HG02943 (cell line): Measurements from ENCODE around the gene PRTG.
"Not testable (repeated sequence)": the region's sequence is repeated elsewhere in the genome, so short reads cannot be mapped to it uniquely, and the experiment has no call there.

Experiments
- ATAC-seq: cut with Tn5 transposase; IDR thresholded peaks from one replicate; pipeline ENCODE4 v1.9.1; 2021; ENCODE audit warnings: mild to moderate bottlenecking, low read depth, moderate library complexity; ENCODE audit not compliant: unreplicated experiment

Gene PRTG, protein sequence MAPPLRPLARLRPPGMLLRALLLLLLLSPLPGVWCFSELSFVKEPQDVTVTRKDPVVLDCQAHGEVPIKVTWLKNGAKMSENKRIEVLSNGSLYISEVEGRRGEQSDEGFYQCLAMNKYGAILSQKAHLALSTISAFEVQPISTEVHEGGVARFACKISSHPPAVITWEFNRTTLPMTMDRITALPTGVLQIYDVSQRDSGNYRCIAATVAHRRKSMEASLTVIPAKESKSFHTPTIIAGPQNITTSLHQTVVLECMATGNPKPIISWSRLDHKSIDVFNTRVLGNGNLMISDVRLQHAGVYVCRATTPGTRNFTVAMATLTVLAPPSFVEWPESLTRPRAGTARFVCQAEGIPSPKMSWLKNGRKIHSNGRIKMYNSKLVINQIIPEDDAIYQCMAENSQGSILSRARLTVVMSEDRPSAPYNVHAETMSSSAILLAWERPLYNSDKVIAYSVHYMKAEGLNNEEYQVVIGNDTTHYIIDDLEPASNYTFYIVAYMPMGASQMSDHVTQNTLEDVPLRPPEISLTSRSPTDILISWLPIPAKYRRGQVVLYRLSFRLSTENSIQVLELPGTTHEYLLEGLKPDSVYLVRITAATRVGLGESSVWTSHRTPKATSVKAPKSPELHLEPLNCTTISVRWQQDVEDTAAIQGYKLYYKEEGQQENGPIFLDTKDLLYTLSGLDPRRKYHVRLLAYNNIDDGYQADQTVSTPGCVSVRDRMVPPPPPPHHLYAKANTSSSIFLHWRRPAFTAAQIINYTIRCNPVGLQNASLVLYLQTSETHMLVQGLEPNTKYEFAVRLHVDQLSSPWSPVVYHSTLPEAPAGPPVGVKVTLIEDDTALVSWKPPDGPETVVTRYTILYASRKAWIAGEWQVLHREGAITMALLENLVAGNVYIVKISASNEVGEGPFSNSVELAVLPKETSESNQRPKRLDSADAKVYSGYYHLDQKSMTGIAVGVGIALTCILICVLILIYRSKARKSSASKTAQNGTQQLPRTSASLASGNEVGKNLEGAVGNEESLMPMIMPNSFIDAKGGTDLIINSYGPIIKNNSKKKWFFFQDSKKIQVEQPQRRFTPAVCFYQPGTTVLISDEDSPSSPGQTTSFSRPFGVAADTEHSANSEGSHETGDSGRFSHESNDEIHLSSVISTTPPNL

DNA sequence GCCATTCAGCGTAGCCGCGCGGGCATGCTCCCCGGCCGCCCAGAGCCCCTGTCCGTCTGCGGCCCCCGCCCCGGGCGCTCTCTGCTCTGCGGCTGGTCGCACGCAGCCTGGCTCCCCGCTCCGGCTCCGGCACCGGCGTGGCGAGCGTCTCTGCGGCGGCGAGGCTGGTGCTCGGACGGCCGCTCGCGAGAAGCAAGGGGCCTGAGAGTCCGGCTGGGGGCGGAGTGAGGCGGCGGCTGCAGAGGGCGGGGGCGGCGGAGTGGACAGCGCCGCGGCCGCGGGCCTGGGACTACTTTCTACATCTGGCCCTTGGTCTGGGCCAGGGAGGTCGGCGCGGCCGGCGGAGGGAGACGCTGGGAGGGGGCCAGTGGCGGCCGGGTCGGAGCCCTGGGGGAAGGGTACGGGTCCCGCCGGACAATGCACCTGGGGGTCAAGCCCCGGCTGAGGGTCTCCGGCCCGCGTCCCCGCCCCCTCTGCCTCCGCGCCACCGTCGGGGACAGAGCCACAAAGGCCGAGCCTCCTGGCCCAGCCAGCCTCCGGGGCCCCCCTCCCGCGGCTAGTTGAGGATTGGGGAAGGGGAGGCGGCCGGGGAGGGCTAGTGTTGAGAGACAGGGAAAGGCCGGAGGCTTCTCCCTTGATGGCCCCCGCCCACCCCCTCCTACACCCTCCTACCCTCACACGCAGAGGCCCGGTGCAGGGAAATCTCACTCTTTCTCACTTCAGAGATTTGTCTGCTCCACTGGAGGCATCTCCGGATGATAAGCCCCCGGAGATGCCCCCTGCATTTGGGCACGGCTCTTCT is at the start of gene PRTG:
PRTG (minus strand) TSS at position 226 of the 802 bp plus-strand sequence; CDS start at position 5, 221 bp downstream.
- no peak for ATAC-seq

DNA sequence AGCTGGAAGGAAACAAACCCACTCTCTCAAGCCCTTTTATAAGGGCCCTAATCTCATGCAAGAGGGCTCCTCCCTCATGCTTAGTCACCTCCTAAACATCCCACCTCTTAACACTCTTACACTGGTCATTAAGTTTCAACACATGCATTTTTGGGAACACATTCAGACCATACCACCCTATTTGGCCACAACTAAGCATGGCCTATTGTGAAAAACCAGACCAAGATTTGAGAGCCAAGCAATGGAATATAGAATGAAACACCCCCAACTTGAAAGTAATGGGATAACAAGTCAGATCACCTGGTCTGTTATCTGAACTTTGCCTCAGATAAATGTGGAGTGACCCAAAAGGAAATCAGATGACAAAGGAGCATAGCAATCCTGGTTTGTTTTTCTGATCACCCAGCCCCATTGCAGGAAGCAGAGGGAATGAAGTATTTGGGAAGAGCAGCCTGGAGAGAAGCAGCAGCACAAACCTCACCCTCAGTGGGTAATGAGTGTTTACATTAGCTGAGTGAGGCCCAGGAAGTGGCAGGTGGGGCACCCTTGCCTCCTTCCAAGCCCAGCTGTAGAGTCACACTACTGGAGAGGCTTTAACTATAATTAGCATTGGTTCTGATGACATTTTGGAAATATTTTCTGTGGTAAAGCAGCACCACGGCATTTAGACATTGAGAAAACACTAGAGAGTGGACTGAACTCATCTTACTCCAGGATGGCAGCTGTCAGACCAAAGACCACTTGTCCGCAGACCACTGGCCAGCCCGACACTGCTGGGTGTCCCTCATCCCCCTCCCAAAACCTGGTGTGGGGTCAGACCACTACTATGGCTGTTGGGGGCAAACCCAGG is 48.8 kb upstream of the PRTG start:
- no peak for ATAC-seq

DNA sequence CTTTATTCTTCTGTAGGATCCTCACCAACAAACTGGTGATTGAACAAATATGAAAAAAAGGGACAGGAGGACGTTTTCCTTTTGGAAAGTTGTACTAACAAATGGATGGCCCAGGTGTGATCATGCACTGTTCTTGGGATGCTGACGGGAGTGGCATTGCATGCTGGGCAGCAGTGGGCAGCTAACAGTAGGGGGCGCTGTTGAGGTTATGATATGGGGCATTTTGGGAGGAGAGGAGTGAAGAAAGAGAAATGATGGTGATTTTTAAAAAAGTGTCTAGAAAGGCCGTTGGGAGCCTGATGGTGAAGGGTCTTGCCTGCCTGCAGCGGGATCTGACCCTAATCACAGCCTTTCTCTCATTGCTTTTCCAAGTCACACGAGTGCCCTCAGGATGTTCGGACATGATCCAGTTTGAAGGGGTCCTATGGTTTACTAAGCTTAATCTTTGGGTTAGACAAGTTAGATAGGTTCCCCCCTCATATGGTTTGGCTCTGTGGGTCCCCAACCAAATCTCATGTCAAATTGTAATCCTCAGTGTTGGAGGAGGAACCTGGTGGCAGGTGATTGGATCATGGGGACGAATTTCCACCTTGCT is 46.2 kb upstream of the PRTG start:
- no peak for ATAC-seq

DNA sequence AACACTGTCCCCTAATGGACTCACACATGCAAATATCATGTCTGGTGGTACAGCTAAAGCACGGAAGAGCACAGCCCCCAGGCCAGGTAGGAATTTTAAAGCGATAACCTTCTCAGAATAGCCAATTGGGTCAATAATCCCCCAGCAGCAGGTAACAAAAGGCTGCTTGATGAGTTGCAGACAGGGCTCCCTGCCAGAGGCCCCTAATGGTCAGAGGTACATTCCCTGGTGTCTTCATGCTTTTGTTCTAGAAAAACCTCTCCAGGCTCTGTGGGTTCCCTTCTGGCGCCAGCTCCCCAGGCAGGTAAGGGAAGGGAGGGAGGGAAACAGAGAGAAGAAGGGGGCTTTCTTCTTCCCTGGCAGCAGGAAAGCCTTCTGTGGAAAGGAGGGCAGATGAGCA is 43.4 kb upstream of the PRTG start:
- no peak for ATAC-seq

DNA sequence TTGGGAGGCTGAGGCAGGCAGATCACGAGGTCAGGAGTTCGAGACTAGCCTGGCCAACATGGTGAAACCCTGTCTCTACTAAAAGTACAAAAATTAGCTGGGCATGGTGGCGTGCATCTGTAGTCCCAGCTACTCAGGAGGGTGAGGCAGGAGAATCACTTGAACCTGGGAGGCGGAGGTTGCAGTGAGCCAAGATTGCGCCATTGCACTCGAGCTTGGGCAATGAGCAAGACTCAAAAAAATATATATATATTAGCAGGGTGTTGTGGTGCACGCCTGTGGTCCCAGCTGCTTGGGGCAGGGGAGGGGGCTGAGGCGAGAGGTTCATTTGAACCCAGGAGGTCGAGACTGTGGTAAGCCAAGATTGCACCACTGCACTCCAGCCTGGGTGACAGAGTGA is 42.6 kb upstream of the PRTG start:
- not testable (repeated sequence) for ATAC-seq

DNA sequence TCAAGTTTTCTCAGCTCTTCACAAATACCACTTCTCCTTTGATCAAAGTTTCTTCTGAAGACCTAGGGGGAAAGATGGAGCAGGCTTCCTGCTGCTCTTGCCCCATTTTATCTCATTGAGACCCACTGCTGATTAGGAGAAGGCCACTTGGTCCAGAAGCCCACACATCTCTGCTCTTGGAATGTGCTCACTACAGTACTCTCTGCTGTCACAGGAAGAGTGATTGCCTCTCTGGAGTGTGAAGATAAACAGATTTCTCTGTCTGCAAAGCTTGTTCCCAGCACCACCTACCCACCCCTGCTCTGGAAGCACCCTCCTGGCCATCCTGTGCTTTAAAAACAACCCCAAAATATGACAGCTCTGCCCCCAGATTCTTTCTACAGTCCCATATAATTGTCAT is 41.3 kb upstream of the PRTG start:
- ATAC-seq: no peak

DNA sequence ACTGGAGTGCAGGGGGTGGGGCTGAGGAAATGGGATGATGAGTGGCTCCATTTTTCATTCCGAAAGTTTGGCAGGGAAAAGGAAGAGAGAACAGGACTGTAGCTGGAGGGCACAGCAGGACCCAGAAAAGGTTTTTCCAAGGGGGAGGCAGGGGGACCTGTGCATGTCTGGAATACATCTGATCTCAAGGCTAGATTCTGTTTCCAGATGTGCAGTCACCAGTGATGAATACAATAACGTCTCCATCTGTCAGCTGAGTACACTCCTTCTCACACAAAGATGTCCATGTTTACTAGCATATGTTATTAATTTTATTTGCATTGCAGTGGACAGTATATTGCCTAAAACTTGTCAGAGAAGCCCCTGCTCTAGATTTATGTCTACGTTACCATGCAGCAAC is 39.9 kb upstream of the PRTG start:
- ATAC-seq: no peak

DNA sequence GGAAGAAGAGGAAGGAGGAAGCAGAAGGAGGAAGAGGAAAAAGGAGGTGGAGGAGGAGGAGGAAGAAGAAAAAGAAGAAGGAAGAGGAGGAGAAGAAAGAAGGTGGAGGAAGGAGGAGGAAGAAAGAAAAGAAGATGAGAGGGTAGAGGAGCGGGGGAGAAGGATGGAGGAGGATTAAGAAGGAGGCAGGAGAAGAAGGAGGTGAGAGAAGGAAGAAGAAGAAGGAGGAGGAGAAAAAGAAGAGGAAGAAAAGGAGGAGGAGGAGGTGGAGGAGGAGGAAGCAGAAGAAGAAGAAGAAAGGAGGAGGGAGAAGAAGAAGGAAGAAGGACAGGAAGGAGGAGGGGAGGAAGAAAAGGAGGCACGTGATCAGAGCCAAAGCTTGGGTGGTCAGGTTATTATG is 37.3 kb upstream of the PRTG start:
- ATAC-seq: no peak

DNA sequence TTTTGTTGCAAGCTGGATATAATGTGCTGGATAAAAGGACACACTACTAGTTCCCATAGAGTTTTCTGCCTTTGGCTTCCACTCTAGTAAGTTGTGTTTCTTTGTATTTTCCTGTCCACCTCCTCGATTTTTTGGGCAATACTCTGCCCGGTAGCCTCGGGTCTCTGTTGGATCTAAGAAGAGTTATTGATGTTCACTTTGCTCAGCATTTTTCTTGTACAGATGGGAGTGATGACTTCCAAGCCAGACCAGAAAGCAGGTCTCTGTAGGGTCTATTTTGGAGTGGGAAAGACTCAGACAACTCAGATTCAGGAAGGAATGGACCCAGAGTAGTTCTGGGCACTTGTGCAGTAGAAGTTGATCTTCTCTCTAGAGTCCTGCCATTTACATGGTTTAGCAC is 36.0 kb upstream of the PRTG start:
- no peak for ATAC-seq

DNA sequence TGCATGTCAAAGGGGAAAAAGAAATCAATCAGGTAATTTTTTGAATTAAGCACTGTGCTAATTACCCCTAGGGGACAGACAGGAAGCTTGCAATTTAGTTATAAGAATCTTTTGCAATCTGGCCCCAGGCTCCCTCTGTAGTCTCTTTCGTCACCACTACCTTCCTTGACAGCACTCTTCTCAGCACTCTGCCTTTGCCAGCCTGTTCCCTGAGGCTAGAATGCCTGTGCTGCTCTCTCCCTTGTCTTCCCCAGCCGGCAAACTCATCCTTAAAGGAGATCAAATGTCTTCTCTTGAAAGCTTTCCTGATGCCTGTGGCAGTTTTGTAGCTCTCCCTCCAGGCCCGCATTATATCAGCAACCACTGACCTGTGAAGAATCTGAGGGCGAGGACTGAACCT is 32.4 kb upstream of the PRTG start:
- ATAC-seq: no peak

DNA sequence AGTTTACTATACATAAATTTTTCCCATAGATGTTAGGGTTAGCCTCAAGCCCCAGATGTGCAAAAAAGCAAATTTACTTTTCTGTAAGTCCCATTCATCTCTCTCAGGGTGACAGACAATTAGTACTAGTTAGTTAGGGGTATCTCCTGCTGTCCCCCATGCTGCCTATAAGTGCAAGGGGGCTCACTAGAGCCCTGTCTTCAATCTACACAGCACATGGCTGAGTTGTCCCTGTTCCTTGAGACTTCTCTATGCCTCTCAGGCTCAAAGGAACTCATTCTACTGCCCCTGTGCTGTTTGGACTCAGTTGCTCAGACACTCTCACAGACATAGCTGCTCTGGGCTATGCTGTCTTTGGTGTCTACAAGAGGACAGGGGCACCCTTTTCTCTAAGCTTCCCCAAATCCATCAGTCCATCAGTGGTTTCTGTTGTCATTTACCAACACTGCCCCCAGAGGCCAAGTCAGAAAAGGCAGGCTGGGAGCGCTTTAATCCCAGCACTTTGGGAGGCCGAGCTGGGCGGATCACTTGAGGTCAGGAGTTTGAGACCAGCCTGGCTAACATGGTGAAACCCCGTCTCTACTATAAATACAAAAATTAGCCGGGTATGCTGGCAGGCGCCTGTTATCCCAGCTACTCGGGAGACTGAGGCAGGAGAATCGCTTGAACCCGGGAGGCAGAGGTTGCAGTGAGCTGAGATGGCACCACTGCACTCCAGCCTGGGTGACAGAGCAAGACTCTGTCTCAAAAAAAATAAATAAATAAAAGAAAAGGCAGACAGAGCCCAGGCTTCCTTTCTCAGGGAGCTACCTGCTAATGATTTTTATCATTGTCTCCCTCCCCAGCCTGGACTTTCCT is 31.4 kb upstream of the PRTG start:
- ATAC-seq: no peak

DNA sequence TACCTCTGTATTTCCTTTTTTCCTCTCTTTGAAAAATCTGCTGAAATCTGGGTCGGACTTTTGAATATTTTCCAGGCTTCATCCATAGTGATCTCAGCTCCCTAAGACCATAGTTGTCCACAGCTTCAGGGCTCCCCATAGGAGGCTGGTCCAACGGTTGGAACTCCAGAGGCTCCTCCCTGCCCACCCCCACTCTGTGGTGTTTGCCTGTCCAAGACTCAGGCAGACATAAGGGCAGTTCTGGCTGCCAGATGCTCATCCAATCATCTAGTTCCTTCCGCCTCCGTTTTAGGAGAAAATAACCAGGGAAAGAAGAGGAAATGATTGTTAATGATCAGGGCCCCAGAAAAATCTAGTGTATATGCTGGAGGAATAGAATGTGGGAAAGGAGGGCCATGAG is 27.9 kb upstream of the PRTG start:
- no peak for ATAC-seq

DNA sequence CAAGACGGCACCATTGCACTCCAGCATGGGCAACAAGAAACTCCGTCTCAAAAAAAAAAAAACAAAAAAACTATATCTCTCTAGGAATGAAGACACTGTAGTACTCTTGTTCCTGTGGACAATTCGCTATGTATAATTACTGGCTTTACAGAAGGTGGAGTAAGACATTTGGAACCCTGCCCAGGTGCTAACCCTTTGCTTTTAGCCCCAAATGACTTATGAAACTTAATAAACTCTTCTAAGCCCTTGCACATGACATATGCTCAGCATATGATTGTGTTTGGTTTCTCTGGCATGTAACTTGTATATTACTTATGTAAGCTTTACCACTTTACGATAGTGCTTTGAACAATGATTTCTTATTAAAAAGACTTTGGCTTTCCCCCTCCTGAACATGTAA is 27.3 kb upstream of the PRTG start:
- ATAC-seq: no peak

DNA sequence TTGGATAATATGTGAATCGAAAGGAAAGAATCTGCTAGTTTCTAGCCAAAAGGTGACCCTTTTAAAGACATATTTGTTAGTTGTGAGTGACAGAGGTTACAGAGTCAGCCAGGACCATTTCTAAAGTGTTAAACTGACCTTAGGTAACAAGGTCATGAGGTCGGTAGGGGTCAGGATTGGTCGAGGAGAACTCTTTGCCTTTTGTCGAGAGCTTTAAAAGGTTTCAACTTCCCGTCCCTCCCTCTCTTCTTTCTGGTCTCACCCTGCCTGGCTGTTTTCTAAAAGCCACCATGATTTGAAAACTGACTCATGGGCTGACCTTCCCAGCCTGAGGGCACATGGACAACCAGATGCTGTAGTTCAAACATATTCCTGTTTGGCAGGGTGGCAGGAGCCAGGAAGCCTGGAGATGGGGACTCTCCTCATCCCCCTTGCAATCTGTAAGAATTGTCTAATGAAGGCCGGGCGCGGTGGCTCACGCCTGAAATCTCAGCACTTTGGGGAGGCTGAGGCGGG is 25.8 kb upstream of the PRTG start:
- no peak for ATAC-seq

DNA sequence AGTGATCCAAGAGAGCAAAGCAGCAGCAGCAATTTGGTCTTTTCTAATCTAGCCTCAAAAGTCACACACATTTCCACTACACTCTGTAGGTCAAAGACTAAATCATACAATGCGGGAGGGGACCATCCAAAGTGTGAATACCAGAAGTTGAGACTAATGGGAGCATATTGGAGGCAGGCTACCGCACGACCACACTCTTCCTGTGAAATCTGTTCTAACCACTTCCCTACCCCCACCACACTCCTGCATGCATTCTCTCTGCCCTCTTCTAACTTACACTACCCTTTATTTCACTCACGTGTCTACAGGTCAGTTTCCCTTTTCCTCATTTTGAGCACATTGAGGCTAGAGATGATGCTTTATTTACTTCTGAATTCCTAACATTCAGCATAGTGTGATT is 23.7 kb upstream of the PRTG start:
- ATAC-seq: no peak

DNA sequence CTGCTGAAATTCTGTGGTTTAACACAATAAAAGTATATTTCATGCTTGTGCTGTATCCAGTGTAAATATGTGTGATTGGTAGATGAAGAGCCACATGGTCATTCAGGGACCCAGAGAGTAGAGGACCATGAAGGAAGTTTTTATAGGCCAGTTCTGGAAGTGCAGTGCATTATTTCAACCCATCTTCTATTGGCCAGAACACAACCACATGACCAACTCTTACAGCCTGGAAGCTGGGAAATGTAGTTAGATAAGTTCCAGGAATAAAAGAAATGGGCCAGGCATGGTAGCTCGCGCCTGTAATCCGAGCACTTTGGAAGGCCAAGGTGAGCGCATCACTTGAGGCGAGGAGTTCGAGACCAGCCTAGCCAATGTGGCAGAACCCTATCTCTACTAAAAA is 21.4 kb upstream of the PRTG start:
- no peak for ATAC-seq

DNA sequence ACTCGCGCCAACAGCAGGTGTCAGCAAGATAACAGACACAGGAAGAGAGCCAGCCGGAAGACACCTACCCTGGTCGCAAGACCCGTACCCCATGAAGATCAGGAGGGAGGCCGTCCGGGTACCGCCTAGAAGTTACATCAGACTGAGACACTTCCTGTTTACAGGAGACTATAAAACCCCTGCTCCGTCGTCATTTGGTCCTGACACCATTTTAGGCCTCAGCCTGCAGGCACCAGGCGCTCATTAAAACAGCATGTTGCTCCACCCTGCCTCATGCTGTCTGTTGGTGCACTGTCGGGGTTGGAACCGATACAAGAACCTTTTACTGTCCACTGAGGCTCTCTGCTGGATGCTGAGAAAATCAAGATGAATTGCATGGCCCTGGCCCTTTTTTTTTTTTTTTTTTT is 15.6 kb upstream of the PRTG start:
- ATAC-seq: no peak

DNA sequence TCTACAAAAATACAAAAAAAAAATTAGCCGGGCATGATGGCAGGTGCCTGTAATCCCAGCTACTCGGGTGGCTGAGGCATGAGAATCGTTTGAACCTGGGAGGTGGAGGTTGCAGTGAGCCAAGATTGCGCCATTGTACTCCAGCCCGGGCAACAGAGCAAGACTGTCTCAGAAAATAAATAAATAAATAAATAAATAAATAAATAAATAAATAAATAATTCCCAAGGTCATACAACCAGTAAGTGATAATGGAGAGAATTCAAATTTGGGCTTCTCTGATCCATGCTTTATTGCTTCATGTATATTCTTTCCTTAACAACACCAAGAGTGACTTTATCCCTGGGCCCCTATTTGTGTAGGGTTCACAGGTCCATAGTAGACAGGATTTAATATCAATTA is 10.5 kb upstream of the PRTG start:
- ATAC-seq: not testable (repeated sequence)
